Loucy (cell line): Measurements from ENCODE around the gene TMEM131.

Source experiments
- EZH2phosphoT487 ChIP-seq: fragments of 200-600 bp; IDR thresholded peaks from 2 replicates; pipeline ENCODE4 v1.6.1; 2018; ENCODE audit warnings: antibody characterized with exemption, mild to moderate bottlenecking, moderate library complexity, borderline replicate concordance
- TF ChIP-seq, protein P1 (sequence below): fragments of 200-600 bp; sonication (generic); conservative IDR thresholded peaks from 2 replicates; pipeline ENCODE4 v1.5.1; 2014; ENCODE audit warnings: mild to moderate bottlenecking, antibody characterized with exemption, low read length

DNA sequence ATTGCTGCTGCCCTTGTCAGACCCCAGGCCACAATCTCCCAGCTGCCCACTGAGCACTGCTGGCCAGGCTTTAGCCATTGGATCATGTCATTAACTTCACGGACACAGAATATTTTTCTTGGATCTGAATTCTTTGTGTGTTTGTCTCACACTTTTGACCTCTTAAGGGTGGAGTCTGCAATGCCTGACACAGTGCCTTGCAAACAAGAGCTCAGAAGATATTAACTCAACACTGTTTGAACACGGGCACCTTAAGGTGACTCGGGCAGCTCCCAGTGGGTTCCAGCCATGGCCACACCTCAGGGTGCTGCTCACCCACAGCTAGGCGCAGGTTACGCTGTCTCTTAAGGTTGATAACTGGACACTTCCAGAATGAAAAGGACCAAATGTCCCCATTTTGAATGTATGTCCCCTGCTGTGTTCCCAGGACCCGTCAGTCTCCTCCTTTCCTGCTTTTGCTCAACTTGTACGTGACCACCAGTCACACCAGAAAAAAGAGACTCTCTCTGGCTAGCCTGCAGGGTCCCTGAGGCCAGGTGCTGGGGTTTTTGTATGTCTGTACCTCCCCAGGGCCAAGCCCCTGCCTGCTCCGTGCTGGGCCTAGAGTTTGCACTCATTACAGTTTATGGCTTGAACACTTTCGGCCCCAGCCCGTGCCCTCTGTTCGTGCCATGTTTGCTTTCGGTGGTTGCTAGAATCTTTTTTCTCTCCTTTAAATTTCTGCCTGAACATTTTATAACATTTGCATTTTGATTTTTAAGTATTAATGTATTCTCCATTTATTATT, 33.4 kb upstream of the TMEM131 start:
- TF ChIP-seq, protein P1, sequence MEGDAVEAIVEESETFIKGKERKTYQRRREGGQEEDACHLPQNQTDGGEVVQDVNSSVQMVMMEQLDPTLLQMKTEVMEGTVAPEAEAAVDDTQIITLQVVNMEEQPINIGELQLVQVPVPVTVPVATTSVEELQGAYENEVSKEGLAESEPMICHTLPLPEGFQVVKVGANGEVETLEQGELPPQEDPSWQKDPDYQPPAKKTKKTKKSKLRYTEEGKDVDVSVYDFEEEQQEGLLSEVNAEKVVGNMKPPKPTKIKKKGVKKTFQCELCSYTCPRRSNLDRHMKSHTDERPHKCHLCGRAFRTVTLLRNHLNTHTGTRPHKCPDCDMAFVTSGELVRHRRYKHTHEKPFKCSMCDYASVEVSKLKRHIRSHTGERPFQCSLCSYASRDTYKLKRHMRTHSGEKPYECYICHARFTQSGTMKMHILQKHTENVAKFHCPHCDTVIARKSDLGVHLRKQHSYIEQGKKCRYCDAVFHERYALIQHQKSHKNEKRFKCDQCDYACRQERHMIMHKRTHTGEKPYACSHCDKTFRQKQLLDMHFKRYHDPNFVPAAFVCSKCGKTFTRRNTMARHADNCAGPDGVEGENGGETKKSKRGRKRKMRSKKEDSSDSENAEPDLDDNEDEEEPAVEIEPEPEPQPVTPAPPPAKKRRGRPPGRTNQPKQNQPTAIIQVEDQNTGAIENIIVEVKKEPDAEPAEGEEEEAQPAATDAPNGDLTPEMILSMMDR: no peak
- no peak for TF ChIP-seq EZH2phosphoT487
